GM23248 (cell line): ENCODE results near the gene ATP5F1D. TPM values are rescaled to one million over a fixed set of nuclear protein-coding genes. Genes with fewer than 3 reads are reported as not detected.

Experiments used
- DNase-seq: peaks from one replicate; pipeline ENCODE4 v3.0.0-alpha.2; 2015
- H2AFZ ChIP-seq: fragments of 200-600 bp; sonication (generic); 2 replicates; pipeline ENCODE4 v1.6.1; 2016; ENCODE audit warnings: antibody characterized with exemption
- H3F3A ChIP-seq: fragments of 200-600 bp; sonication (generic); 2 replicates; pipeline ENCODE4 v1.6.1; 2016; ENCODE audit warnings: mild to moderate bottlenecking, antibody characterized with exemption, mixed run types; ENCODE audit not compliant: insufficient read depth
- H3K27ac ChIP-seq: fragments of 200-600 bp; sonication (generic); 2 replicates; pipeline ENCODE4 v1.5.1; 2016; ENCODE audit warnings: mild to moderate bottlenecking
- H3K27me3 ChIP-seq: fragments of 200-600 bp; sonication (generic); replicated peaks from 2 replicates; pipeline ENCODE4 v1.6.1; 2016; ENCODE audit warnings: mild to moderate bottlenecking; ENCODE audit not compliant: insufficient read depth
- H3K36me3 ChIP-seq: fragments of 200-600 bp; sonication (generic); 2 replicates; pipeline ENCODE4 v1.6.1; 2016; ENCODE audit warnings: low read depth, mild to moderate bottlenecking
- H3K4me1 ChIP-seq: fragments of 200-600 bp; sonication (generic); 2 replicates; pipeline ENCODE4 v1.6.1; 2016; ENCODE audit warnings: mild to moderate bottlenecking; ENCODE audit not compliant: insufficient read depth
- H3K4me2 ChIP-seq: fragments of 200-600 bp; sonication (generic); one replicate; pipeline ENCODE4 v1.6.1; 2016; ENCODE audit warnings: mild to moderate bottlenecking; ENCODE audit not compliant: unreplicated experiment
- H3K4me3 ChIP-seq: fragments of 200-600 bp; sonication (generic); 2 replicates; pipeline ENCODE4 v1.5.1; 2016; ENCODE audit warnings: mild to moderate bottlenecking
- H3K79me2 ChIP-seq: fragments of 200-600 bp; sonication (generic); 2 replicates; pipeline ENCODE4 v1.6.1; 2016; ENCODE audit warnings: mild to moderate bottlenecking; ENCODE audit not compliant: insufficient read depth
- H3K9ac ChIP-seq: fragments of 200-600 bp; sonication (generic); 2 replicates; pipeline ENCODE4 v1.6.1; 2016; ENCODE audit warnings: mild to moderate bottlenecking
- H3K9me2 ChIP-seq: fragments of 200-600 bp; sonication (generic); 2 replicates; pipeline ENCODE4 v1.6.1; 2016; ENCODE audit warnings: mixed run types, mild to moderate bottlenecking, moderate library complexity; ENCODE audit not compliant: insufficient read depth
- H3K9me3 ChIP-seq: fragments of 200-600 bp; sonication (generic); one replicate; pipeline ENCODE4 v1.6.1; 2017; ENCODE audit warnings: low read depth
- H4K20me1 ChIP-seq: fragments of 200-600 bp; sonication (generic); 2 replicates; pipeline ENCODE4 v1.6.0; 2016; ENCODE audit not compliant: insufficient read depth
- EZH2 ChIP-seq: fragments of 200-600 bp; sonication (generic); IDR thresholded peaks from 2 replicates; pipeline ENCODE4 v1.6.1; 2018; ENCODE audit warnings: antibody characterized with exemption, mild to moderate bottlenecking; ENCODE audit not compliant: insufficient read depth, poor library complexity, severe bottlenecking
- EZH2phosphoT487 ChIP-seq: fragments of 200-600 bp; sonication (generic); IDR thresholded peaks from 2 replicates; pipeline ENCODE4 v1.6.1; 2018; ENCODE audit warnings: antibody characterized with exemption, moderate library complexity, mild to moderate bottlenecking, low read depth; ENCODE audit not compliant: insufficient read depth
- WGBS, 2 experiments: methylation state at CpG; one replicate each; pipeline ENCODE4 v1.1.6; 2015 to 2017; ENCODE audit warnings: low lambda C conversion rate in 2 of 2, low coverage in 1 of 2; ENCODE audit errors: missing lambda C conversion rate in 2 of 2; 5-methylcytosine and 5-hydroxymethylcytosine counted together
- in situ Hi-C: fragments of 300-500 bp; cut with MboI; formaldehyde crosslinking; loops from 2 replicates; pipeline ENCODE4 v1.15.0; 2020
- polyA plus RNA-seq: library from polyadenylated mRNA; unstranded; fragments of >200 nt; fragmentation: Nextera tagmentation; extraction: Ambion mirVana; gene quantifications from 2 replicates; pipeline ENCODE4 v1.2.1, GENCODE V29; 2016
- total RNA-seq: library from RNA; depleted of rRNA; stranded (reverse); fragments of >200 nt; shearing (Covaris generic); gene quantifications from 2 replicates; pipeline ENCODE4 v1.2.3, GENCODE V29; 2014

Gene ATP5F1D
- total and polyA plus RNA-seq, 2 experiments from 2014 or later: 38.9 to 287 TPM

- Histone ChIP-seq H3K4me2 (no peak overlapping the region), H3K27ac (no peak overlapping the region), H3K4me3 (no peak overlapping the region), H3K36me3 (no peaks in the 10 kb centered on the region), H3K9me2 (no peaks in the 10 kb centered on the region), H3K9ac (no peak overlapping the region), H4K20me1 (no peaks in the 10 kb centered on the region), H3K4me1 (0 out of 2 replicates have a peak, but pooled peaks cover 5% of the 10 kb centered on the region), H3K9me3 (no peaks in the 10 kb centered on the region), H3K27me3 (no peaks in the 10 kb centered on the region), H3K79me2 (no peaks in the 10 kb centered on the region), H3F3A (peaks cover 16% of the 10 kb centered on the region), H2AFZ (no peak overlapping the region)
- no peak for DNase-seq
- in situ Hi-C loops: no loop called here
- TF ChIP-seq EZH2phosphoT487 (no peak), EZH2 (no peak)
- 95 to 97% methylated on average over 29 to 44 of the region's 45 CpGs for WGBS, 2 experiments
Measured at GRCh38 chr19:1234051-1234954, 7.2 kb upstream of the ATP5F1D start.

GRCh38 chr19:1234955-1235380 is 6.6 kb upstream of the ATP5F1D start:
- 92 to 97% methylated on average over 16 to 43 of the region's 43 CpGs for WGBS, 2 experiments

GRCh38 chr19:1235625-1236538 is 5.7 kb upstream of the ATP5F1D start:
- H3K27ac ChIP-seq: no peak overlapping the region

More at GRCh38 chr19:1234955-1235380, 6.6 kb upstream of the ATP5F1D start:
- Histone ChIP-seq H3K9ac (no peak overlapping the region), H3K4me1 (0 out of 2 replicates have a peak, but pooled peaks cover 5% of the 10 kb centered on the region), H3K79me2 (no peaks in the 10 kb centered on the region), H3K36me3 (no peaks in the 10 kb centered on the region), H3F3A (peaks cover 21% of the 10 kb centered on the region), H4K20me1 (no peaks in the 10 kb centered on the region), H3K27ac (no peak overlapping the region), H3K9me2 (no peaks in the 10 kb centered on the region), H2AFZ (no peak overlapping the region), H3K9me3 (no peaks in the 10 kb centered on the region), H3K27me3 (no peaks in the 10 kb centered on the region), H3K4me2 (no peak overlapping the region), H3K4me3 (no peak overlapping the region)
- TF ChIP-seq EZH2 (no peak), EZH2phosphoT487 (no peak)
- DNase-seq: no peak
- in situ Hi-C loops: no loop called here

GRCh38 chr19:1236576-1236975 is 5.0 kb upstream of the ATP5F1D start:
- peak; percentile 49 for DNase-seq
- H3K4me1 ChIP-seq: peaks cover 13% of the 10 kb centered on the region
- H4K20me1 ChIP-seq: no peaks in the 10 kb centered on the region
- H3K27me3 ChIP-seq: no peaks in the 10 kb centered on the region
- no peaks in the 10 kb centered on the region for H3K9me2 ChIP-seq
- WGBS, 2 experiments: 21 to 41% methylated on average over 11 to 22 of the region's 42 CpGs
- in situ Hi-C loops: no loop called here
- H3K79me2 ChIP-seq: 0 out of 2 replicates have a peak, but pooled peaks cover 4% of the 10 kb centered on the region
- H3K9ac ChIP-seq: peak overlapping the region; percentile 76
- no peak overlapping the region for H2AFZ ChIP-seq
- no peak for TF ChIP-seq EZH2phosphoT487
- no peak for TF ChIP-seq EZH2
- no peaks in the 10 kb centered on the region for H3K9me3 ChIP-seq
- peak overlapping the region; percentile 78 for H3K4me3 ChIP-seq
- H3K4me2 ChIP-seq: peak overlapping the region; percentile 74
- H3K36me3 ChIP-seq: no peaks in the 10 kb centered on the region
- H3K27ac ChIP-seq: no peak overlapping the region
- H3F3A ChIP-seq: peaks cover 21% of the 10 kb centered on the region

More at GRCh38 chr19:1235625-1236538, 5.7 kb upstream of the ATP5F1D start:
- Histone ChIP-seq H3K4me1 (peaks cover 7% of the 10 kb centered on the region; the same call in 1 of the 2 replicates), H3K79me2 (no peaks in the 10 kb centered on the region), H4K20me1 (no peaks in the 10 kb centered on the region), H2AFZ (no peak overlapping the region), H3K9me3 (no peaks in the 10 kb centered on the region), H3F3A (peaks cover 21% of the 10 kb centered on the region), H3K4me3 (peak overlapping the region; percentile 53), H3K9ac (peak overlapping the region; percentile 53; the same call in 1 of the 2 replicates), H3K36me3 (no peaks in the 10 kb centered on the region), H3K27me3 (no peaks in the 10 kb centered on the region), H3K4me2 (peak overlapping the region; percentile 20), H3K9me2 (no peaks in the 10 kb centered on the region)
- in situ Hi-C loops: no loop called here
- DNase-seq: peak; percentile 58
- no peak for TF ChIP-seq EZH2
- TF ChIP-seq EZH2phosphoT487: no peak
- 77 to 84% methylated on average over 34 to 39 of the region's 39 CpGs for WGBS, 2 experiments
